Dermis blood vessel endothelial cell (primary cell): ENCODE results near the gene FARP1. TPM values are rescaled to one million over a fixed set of nuclear protein-coding genes. Genes with fewer than 3 reads are reported as not detected.

Experiments
- DNase-seq: peaks from one replicate; pipeline ENCODE4 v3.0.0; 2010
- total RNA-seq: library from RNA; depleted of rRNA; stranded (reverse); fragments of >200 nt; gene quantifications from 2 replicates; pipeline ENCODE4 v1.2.3, GENCODE V29; 2014

FARP1 gene
- total RNA-seq, 1 donor from 2014 or later = 17.2 TPM

- DNase-seq = peak; percentile 41
Observed at GRCh38 chr13:98490195-98490836, 347.4 kb downstream of the FARP1 start.

- DNase-seq = no peak
Observed at GRCh38 chr13:98490866-98491265, 348.0 kb downstream of the FARP1 start.

DNA sequence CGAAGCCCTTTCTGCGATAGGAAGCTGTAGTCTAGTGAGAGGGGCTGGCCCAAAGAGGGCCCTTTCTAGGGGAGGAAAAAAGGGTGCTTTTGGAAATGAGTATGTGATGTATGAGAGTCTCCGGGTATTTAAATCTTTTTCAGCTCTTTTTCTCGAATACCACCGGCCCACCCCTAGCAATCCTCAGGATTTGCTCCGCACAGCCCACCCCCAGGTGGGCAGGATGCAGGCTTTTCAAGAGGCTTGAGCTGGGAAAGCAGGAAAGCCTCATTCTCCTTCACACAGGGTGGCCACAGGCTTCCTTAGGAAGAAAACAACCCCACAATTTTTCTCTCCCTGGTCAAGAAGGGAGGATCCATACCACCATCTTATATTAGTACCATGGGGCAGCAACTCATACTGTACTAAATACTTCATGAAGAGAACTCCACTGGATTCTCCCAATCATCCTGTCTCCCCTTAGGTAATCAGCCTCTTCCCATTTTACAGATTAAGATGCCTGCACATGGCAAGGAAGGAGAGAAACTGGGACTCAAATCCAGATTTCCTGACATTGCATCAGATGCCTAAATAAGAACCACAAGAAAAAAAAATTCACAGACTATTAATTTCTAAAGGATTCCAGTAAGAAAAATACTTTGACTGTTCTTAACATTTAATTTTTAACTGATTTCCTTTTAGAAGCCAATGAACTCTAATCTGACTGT lies 349.6 kb downstream of the FARP1 start:
- DNase-seq = no peak

GRCh38 chr13:98493042-98493712 lies 350.3 kb downstream of the FARP1 start:
- no peak for DNase-seq

DNA sequence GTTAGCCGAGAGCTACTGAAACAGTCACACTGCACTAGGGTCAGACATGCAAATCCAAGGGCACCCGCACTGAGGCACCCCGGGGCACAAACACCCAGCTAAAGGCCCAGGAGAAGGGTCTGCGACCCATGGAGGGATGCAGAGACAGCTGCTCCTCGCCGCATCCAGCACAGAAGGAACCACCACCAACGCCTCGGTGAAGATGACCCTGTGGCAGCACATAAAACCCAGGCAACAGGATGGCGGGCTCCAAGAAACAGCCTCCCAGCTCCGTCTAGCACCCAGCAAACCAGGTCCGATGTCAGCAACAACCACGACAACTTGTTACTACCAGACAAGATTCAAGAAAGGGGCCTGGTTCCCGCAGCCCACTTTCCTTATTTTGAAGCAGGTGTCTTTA lies 351.9 kb downstream of the FARP1 start:
- DNase-seq = no peak

DNA sequence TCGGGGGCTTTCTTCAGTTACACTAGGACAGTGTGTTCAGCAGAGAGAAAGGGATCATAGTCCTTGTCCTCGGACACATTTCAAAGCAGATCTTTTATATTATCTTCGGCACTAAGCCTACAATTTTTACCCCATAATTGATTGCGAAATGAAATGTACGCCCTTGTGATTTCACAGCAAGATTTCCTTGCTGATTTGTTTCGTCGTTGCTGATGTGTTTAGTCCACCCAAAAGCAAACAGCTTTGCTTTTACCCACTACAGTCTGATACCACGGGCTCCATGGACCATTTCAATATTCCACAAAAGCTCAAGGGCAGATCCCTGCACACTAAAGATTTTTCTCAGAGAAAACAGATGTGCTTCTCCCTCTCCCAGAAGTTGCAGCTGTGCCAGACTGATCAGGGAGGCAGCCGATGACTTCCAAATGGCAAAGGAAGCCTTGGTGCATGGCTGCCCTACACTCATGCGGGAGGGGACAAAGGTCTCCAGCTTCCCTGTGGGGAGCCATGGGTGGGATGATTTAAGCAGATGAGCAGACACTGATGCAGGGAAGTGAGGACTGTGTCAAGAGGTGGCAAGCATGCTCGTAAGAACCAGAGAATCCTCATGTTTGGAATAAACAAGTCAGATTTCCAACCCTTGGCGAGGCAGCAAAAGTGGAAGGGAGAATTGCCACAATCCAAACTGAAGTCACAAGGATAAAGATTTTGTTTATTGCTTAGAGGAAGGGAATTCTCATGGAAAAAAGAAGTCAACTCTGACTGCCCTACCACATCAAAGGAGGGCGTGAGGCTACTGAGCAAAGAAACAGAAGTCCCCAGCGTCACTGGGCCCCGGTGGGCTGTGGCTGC lies 353.0 kb downstream of the FARP1 start:
- DNase-seq = no peak

- no peak for DNase-seq
Observed at GRCh38 chr13:98496479-98496791, 353.5 kb downstream of the FARP1 start.

- DNase-seq = no peak
Observed at GRCh38 chr13:98496966-98497365, 354.1 kb downstream of the FARP1 start.

DNA sequence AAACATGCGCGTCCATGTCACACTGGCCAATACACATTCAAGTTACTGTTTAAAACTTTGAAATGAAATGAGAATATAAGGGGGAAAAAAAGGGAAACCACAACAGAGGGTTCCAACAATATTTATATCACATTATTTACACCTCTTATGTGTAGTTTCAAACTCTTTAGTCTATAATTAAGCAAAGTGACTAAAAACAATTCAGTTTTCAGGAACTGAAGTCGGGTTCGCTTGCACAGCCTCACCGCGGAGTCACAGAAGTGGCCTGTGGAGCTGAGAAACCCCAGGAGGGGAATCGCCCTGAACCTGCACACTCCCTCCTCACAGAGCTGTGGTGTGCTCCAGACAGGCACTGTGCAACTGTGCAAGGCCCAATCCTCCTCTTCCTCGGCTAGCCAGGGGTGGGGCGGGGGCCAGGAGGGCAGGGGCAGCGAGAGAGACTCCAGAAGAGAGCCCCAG lies 358.1 kb downstream of the FARP1 start:
- no peak for DNase-seq

DNA sequence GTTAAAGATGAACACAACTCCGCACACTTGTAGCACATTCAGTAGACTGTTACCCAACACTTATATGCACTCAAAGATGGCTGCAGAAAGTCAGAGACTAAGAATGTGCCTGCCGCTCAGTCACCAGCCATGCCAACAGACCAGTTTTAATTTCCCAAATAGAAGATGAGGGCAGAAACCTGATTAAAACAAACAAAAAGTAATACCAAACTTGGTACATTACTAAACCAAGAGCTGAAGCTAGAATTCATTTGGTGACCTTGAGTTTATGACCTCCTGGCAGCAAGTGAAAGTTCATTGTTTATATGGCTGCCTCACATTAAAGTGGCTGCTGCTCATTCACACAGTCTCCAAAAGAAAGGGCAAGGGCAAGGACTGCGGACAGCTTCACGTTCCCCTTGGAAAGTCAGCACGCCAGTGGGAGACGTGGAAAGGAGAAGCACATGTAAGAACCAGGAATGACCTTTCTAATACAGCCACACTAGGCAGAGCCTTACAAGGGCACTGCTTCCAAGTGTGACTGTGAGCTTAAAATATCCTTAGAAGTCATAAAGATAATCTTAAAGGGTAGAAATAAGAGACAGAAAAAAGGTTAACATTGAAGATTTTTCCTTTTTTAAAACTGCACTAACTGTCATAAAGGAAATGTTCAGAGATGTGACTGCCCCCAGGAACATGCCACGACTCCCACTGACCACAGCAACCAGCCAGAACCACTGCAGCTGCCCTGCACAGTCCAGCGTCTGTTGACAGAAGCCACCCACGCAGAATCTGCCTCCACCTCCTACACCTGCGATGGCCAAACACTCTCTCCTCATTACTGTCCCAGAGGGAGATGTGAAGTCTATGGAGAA lies 360.5 kb downstream of the FARP1 start:
- peak; percentile 21 for DNase-seq

GRCh38 chr13:98504029-98504351 lies 361.1 kb downstream of the FARP1 start:
- no peak for DNase-seq

- no peak for DNase-seq
Observed at GRCh38 chr13:98504371-98504963, 361.6 kb downstream of the FARP1 start.

Other genes starting within 250 kb of the FARP1 start
- 130 and 228 TPM in 2 replicates for gene IPO5, start 189.4 kb upstream of the FARP1 start, total RNA-seq
- gene RNF113B, start 34.2 kb downstream of the FARP1 start, total RNA-seq = not detected in 2 replicates